ENCODE results near the gene LAMP1. TPM values are rescaled to one million over a fixed set of nuclear protein-coding genes. Genes with fewer than 3 reads are reported as not detected.

The LAMP1 gene
- total RNA-seq, 6 experiments from 2014 or later, result 154 to 233 (median 197) TPM

- DNase-seq (no peak), ATAC-seq (no peak)
- Histone ChIP-seq H3K36me3 (peaks cover 0 to 60% (median 1%) of the 10 kb centered on the region in 4 donors), H3K9me3 (no peaks in the 10 kb centered on the region), H3K4me3 (no peak overlapping the region), H3K4me1 (no peaks in the 10 kb centered on the region), H3K27me3 (no peaks in the 10 kb centered on the region), H3K27ac (no peak overlapping the region)
- intact Hi-C loops (cut with DNase I), result no loop called here
- TF ChIP-seq CTCF (IDR thresholded peaks at IDR 0.05) (no peak), POLR2A (IDR thresholded peaks at IDR 0.05) (no peak)
- 93% methylated on average over 4 of the region's 15 CpGs for WGBS (ENCODE audit: insufficient coverage, low coverage, low lambda C conversion rate, missing lambda C conversion rate)
Observed at GRCh38 chr13:113349491-113349890, 52.5 kb downstream of the LAMP1 start.

- DNase-seq (no peak), ATAC-seq (no peak)
- Histone ChIP-seq H3K36me3 (peaks cover 0 to 59% (median 1%) of the 10 kb centered on the region in 4 donors), H3K27me3 (no peaks in the 10 kb centered on the region), H3K27ac (no peak overlapping the region), H3K4me1 (no peaks in the 10 kb centered on the region), H3K4me3 (no peak overlapping the region), H3K9me3 (no peaks in the 10 kb centered on the region)
- 80% methylated on average over 3 of the region's 32 CpGs for WGBS (ENCODE audit: insufficient coverage, low coverage, low lambda C conversion rate, missing lambda C conversion rate)
- no peak for TF ChIP-seq POLR2A (IDR thresholded peaks at IDR 0.05)
- TF ChIP-seq CTCF (IDR thresholded peaks at IDR 0.05), result no peak
- intact Hi-C loops (cut with DNase I), result no loop called here
Observed at GRCh38 chr13:113350065-113350937, 53.3 kb downstream of the LAMP1 start.

GRCh38 chr13:113350938-113351335 lies 53.9 kb downstream of the LAMP1 start:
- DNase-seq (no peak), ATAC-seq (no peak)
- peaks cover 0 to 54% (median 1%) of the 10 kb centered on the region in 4 donors for H3K36me3 ChIP-seq
- H3K27me3 ChIP-seq, result no peaks in the 10 kb centered on the region
- no peaks in the 10 kb centered on the region for H3K4me1 ChIP-seq
- intact Hi-C loops (cut with DNase I), result no loop called here
- WGBS (ENCODE audit: insufficient coverage, low coverage, low lambda C conversion rate, missing lambda C conversion rate), result no CpG with 5 or more reads among the region's 20 CpGs
- H3K9me3 ChIP-seq, result no peaks in the 10 kb centered on the region
- no peak overlapping the region for H3K4me3 ChIP-seq
- TF ChIP-seq CTCF (IDR thresholded peaks at IDR 0.05), result no peak
- H3K27ac ChIP-seq, result no peak overlapping the region

GRCh38 chr13:113351514-113352026 lies 54.5 kb downstream of the LAMP1 start:
- intact Hi-C loops (cut with DNase I), result no loop called here
- H3K36me3 ChIP-seq, result peaks cover 0 to 54% (median 1%) of the 10 kb centered on the region in 4 donors
- ATAC-seq (peak; percentile 93 to 96 (median 94)), DNase-seq (peak; percentile 77 to 86 (median 79))
- 36% methylated on average over 3 of the region's 17 CpGs for WGBS (ENCODE audit: insufficient coverage, low coverage, low lambda C conversion rate, missing lambda C conversion rate)
- H3K27me3 ChIP-seq, result no peaks in the 10 kb centered on the region
- H3K27ac ChIP-seq, result no peak overlapping the region
- TF ChIP-seq POLR2A (IDR thresholded peaks at IDR 0.05), result no peak
- no peak for TF ChIP-seq CTCF (IDR thresholded peaks at IDR 0.05)
- H3K9me3 ChIP-seq, result no peaks in the 10 kb centered on the region
- H3K4me1 ChIP-seq, result no peaks in the 10 kb centered on the region
- H3K4me3 ChIP-seq, result no peak overlapping the region

Measured in right lobe of liver (tissue), 6 donors.